Fibroblast of mammary gland (primary cell): ENCODE results near the gene ALG8.
"Not testable (repeated sequence)": the region's sequence is repeated elsewhere in the genome, so short reads cannot be mapped to it uniquely, and the experiment has no call there.

Source experiments
- DNase-seq: peaks from one replicate; pipeline ENCODE4 v3.0.0-alpha.2; 2010; ENCODE audit warnings: low read depth
- H3K4me3 ChIP-seq: 2 replicates; pipeline ENCODE4 v1.5.1; 2011; ENCODE audit warnings: low read depth, mild to moderate bottlenecking, low read length, moderate library complexity; ENCODE audit not compliant: control insufficient read depth
- CTCF ChIP-seq: conservative IDR thresholded peaks from 2 replicates; pipeline ENCODE4 v1.5.1; 2011; ENCODE audit warnings: low read depth, low read length, inconsistent platforms; ENCODE audit not compliant: control insufficient read depth, insufficient read depth

Gene ALG8

GRCh38 chr11:78100676-78101472, 38.6 kb downstream of the ALG8 start:
- no peak overlapping the region for H3K4me3 ChIP-seq
- no peak for TF ChIP-seq CTCF
- no peak for DNase-seq

GRCh38 chr11:78100261-78100660, 39.2 kb downstream of the ALG8 start:
- H3K4me3 ChIP-seq = no peak overlapping the region
- no peak for DNase-seq
- no peak for TF ChIP-seq CTCF

- no peak overlapping the region for H3K4me3 ChIP-seq
- DNase-seq = no peak
- TF ChIP-seq CTCF = no peak
Measured at GRCh38 chr11:78099666-78100065, 39.8 kb downstream of the ALG8 start.

GRCh38 chr11:78097666-78098385, 41.6 kb downstream of the ALG8 start:
- DNase-seq = no peak

GRCh38 chr11:78094250-78094649, 45.2 kb downstream of the ALG8 start:
- no peak for DNase-seq
- H3K4me3 ChIP-seq = no peak overlapping the region
- TF ChIP-seq CTCF = no peak

More at GRCh38 chr11:78097666-78098385, 41.6 kb downstream of the ALG8 start:
- no peak for TF ChIP-seq CTCF
- no peak overlapping the region for H3K4me3 ChIP-seq

- DNase-seq, H3K4me3 ChIP-seq: not testable (repeated sequence)
Measured at GRCh38 chr11:78086521-78087074, 52.8 kb downstream of the ALG8 start.

GRCh38 chr11:78085972-78086371, 53.5 kb downstream of the ALG8 start:
- TF ChIP-seq CTCF = no peak
- no peak overlapping the region for H3K4me3 ChIP-seq
- DNase-seq = no peak

GRCh38 chr11:78084506-78084905, 54.9 kb downstream of the ALG8 start:
- not testable (repeated sequence) for H3K4me3 ChIP-seq
- DNase-seq = peak; percentile 13
